CD14-positive monocyte (primary cell): ENCODE results near the gene MPST. TPM values are rescaled to one million over a fixed set of nuclear protein-coding genes. Genes with fewer than 3 reads are reported as not detected.

Source experiments
- DNase-seq, 3 donors: peaks; one replicate each; pipeline ENCODE4 v3.0.0-alpha.2; 2011 to 2022
- H2AFZ ChIP-seq: 2 replicates; pipeline ENCODE4 v1.6.0; 2012; ENCODE audit warnings: mild to moderate bottlenecking, low read depth, low read length, inconsistent platforms; ENCODE audit not compliant: insufficient read depth, poor library complexity, severe bottlenecking
- H3K27ac ChIP-seq, 2 donors: 1 replicate in 1 of 2; 2 replicates in 1 of 2; pipeline ENCODE4 v1.5.1; 2012 to 2013; ENCODE audit warnings: low read length in 2 of 2, control low read depth in 1 of 2, inconsistent platforms in 1 of 2, low read depth in 1 of 2, mild to moderate bottlenecking in 1 of 2
- H3K27me3 ChIP-seq, 2 donors: one replicate each; pipeline versions ENCODE4 v1.6.0 to v1.6.1; 2011 to 2013; ENCODE audit warnings: low read length in 2 of 2; ENCODE audit not compliant: control insufficient read depth in 2 of 2, insufficient read depth in 2 of 2
- H3K36me3 ChIP-seq, 2 donors: replicated peaks in 1 of 2; 1 replicate in 1 of 2; 2 replicates in 1 of 2; pipeline versions ENCODE4 v1.5.1 to v1.6.1; 2012 to 2013; ENCODE audit warnings: low read length in 2 of 2, control low read depth in 1 of 2, inconsistent platforms in 1 of 2, mild to moderate bottlenecking in 1 of 2; ENCODE audit not compliant: insufficient read depth in 2 of 2, control insufficient read depth in 1 of 2
- H3K4me1 ChIP-seq, 2 donors: 1 replicate in 1 of 2; 2 replicates in 1 of 2; pipeline versions ENCODE4 v1.5.1 to v1.6.1; 2012 to 2013; ENCODE audit warnings: low read length in 2 of 2, control low read depth in 1 of 2, inconsistent platforms in 1 of 2, mild to moderate bottlenecking in 1 of 2, moderate library complexity in 1 of 2; ENCODE audit not compliant: insufficient read depth in 2 of 2, control insufficient read depth in 1 of 2
- H3K4me2 ChIP-seq: replicated peaks from 2 replicates; pipeline ENCODE3; 2012; ENCODE audit warnings: low read length, moderate library complexity, mild to moderate bottlenecking; ENCODE audit not compliant: poor library complexity, severe bottlenecking; ENCODE audit errors: extremely low read depth
- H3K4me3 ChIP-seq, 3 experiments: fragments of 200-600 bp in 1 of 3; sonication (generic) in 1 of 3; replicated peaks in 1 of 3; 1 replicate in 2 of 3; 2 replicates in 1 of 3; pipeline ENCODE4 v1.5.1; 2011 to 2013; ENCODE audit warnings: low read length in 3 of 3, mild to moderate bottlenecking in 3 of 3, control low read depth in 2 of 3, low read depth in 2 of 3, inconsistent platforms in 1 of 3, moderate library complexity in 1 of 3
- H3K79me2 ChIP-seq: 2 replicates; pipeline ENCODE4 v1.6.0; 2012; ENCODE audit warnings: mild to moderate bottlenecking, control low read depth, inconsistent platforms, low read length, moderate library complexity; ENCODE audit not compliant: insufficient read depth
- H3K9ac ChIP-seq: 2 replicates; pipeline ENCODE4 v1.6.0; 2017; ENCODE audit warnings: low read length, mild to moderate bottlenecking; ENCODE audit not compliant: insufficient read depth, poor library complexity, severe bottlenecking
- H3K9me3 ChIP-seq, 2 donors: replicated peaks in 1 of 2; 1 replicate in 1 of 2; 2 replicates in 1 of 2; pipeline versions ENCODE4 v1.5.1 to v1.6.1; 2012 to 2013; ENCODE audit warnings: low read length in 2 of 2, control low read depth in 1 of 2; ENCODE audit not compliant: control insufficient read depth in 1 of 2, insufficient read depth in 1 of 2
- H4K20me1 ChIP-seq: 2 replicates; pipeline ENCODE4 v1.6.0; 2012; ENCODE audit warnings: mild to moderate bottlenecking, low read length, control low read depth, moderate library complexity; ENCODE audit not compliant: insufficient read depth
- H3K27ac Mint-ChIP-seq, 7 donors: one replicate each; pipeline ENCODE4 v1.8.0; 2020; ENCODE audit warnings: mild to moderate bottlenecking in 7 of 7, mixed read lengths in 7 of 7, moderate library complexity in 6 of 7, inconsistent platforms in 2 of 7
- H3K27me3 Mint-ChIP-seq, 3 donors: one replicate each; pipeline ENCODE4 v1.8.0; 2021 to 2022; ENCODE audit warnings: low read depth in 3 of 3, mild to moderate bottlenecking in 3 of 3, mixed read lengths in 3 of 3, moderate library complexity in 3 of 3, inconsistent platforms in 1 of 3
- H3K36me3 Mint-ChIP-seq, 2 donors: one replicate each; pipeline ENCODE4 v1.8.0; 2020; ENCODE audit warnings: mixed read lengths in 2 of 2, inconsistent platforms in 1 of 2, mild to moderate bottlenecking in 1 of 2
- H3K4me1 Mint-ChIP-seq: one replicate; pipeline ENCODE4 v1.8.0; 2020; ENCODE audit warnings: mild to moderate bottlenecking, mixed read lengths
- H3K4me3 Mint-ChIP-seq, 2 donors: one replicate each; pipeline ENCODE4 v1.8.0; 2020; ENCODE audit warnings: mild to moderate bottlenecking in 2 of 2, mixed read lengths in 2 of 2, moderate library complexity in 1 of 2
- H3K9me3 Mint-ChIP-seq, 7 donors: one replicate each; pipeline ENCODE4 v1.8.0; 2020 to 2022; ENCODE audit warnings: mixed read lengths in 7 of 7, mild to moderate bottlenecking in 6 of 7, moderate library complexity in 6 of 7, inconsistent platforms in 2 of 7
- WGBS: methylation state at CpG from one replicate; pipeline ENCODE4 v1.1.5; 2013; ENCODE audit warnings: missing lambda C conversion rate; ENCODE audit not compliant: insufficient coverage; 5-methylcytosine and 5-hydroxymethylcytosine counted together
- intact Hi-C, 2 donors: fragments of 100-400 bp; cut with micrococcal nuclease; formaldehyde crosslinking; loops; one replicate each; pipeline versions ENCODE4 v1.15.0 to v1.15.1; 2023
- polyA plus RNA-seq, 3 donors: library from polyadenylated mRNA; depleted of rRNA in 1 of 3; unstranded in 2 of 3; stranded (reverse) in 1 of 3; fragments of 300-500 nt in 2 of 3; fragments of >200 nt in 1 of 3; fragmentation: Illumina TruSeq in 2 of 3; gene quantifications; 1 replicate in 2 of 3; 2 replicates in 1 of 3; pipeline ENCODE4 v1.2.3, GENCODE V29; 2012 to 2021
- TF ChIP-seq, protein P1 (sequence below): fragments of 200-600 bp; IDR thresholded peaks from one replicate; pipeline ENCODE4 v1.8.0; 2022; ENCODE audit warnings: antibody characterized with exemption, mild to moderate bottlenecking

The MPST gene
- polyA plus RNA-seq, 3 donors, result 27.9 to 53.7 (median 51.2) TPM

DNA sequence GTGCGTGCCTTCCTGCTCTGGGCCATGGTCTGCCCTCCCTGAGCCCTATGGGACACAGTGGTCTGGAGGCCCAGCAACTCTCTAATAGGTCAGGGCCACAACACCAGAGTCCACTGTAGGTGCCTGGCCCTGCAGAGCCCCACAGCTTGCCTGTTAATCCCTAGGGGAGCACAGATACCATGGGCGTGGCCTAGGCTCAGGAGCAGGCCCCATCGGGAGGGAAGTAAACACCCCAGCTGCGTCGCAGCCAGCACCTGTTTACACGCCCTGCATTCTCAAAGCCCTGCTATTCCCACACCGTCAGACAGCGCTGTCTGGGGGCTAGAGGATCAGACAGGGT is 34.5 kb downstream of the MPST start:
- peaks cover 28 to 41% of the 10 kb centered on the region in 2 donors for H3K4me1 ChIP-seq
- peaks cover 4% of the 10 kb centered on the region for H4K20me1 ChIP-seq
- Mint-ChIP-seq H3K4me3 (no peak overlapping the region), H3K27me3 (peaks cover 1 to 13% (median 2%) of the 10 kb centered on the region in 3 donors), H3K9me3 (no peaks in the 10 kb centered on the region), H3K4me1 (peaks cover 35% of the 10 kb centered on the region), H3K36me3 (peaks cover 38 to 40% of the 10 kb centered on the region in 2 donors), H3K27ac (no peak overlapping the region)
- no peak overlapping the region for H3K9ac ChIP-seq
- DNase-seq, result no peak
- TF ChIP-seq, protein P1, sequence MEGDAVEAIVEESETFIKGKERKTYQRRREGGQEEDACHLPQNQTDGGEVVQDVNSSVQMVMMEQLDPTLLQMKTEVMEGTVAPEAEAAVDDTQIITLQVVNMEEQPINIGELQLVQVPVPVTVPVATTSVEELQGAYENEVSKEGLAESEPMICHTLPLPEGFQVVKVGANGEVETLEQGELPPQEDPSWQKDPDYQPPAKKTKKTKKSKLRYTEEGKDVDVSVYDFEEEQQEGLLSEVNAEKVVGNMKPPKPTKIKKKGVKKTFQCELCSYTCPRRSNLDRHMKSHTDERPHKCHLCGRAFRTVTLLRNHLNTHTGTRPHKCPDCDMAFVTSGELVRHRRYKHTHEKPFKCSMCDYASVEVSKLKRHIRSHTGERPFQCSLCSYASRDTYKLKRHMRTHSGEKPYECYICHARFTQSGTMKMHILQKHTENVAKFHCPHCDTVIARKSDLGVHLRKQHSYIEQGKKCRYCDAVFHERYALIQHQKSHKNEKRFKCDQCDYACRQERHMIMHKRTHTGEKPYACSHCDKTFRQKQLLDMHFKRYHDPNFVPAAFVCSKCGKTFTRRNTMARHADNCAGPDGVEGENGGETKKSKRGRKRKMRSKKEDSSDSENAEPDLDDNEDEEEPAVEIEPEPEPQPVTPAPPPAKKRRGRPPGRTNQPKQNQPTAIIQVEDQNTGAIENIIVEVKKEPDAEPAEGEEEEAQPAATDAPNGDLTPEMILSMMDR, result no peak
- H2AFZ ChIP-seq, result no peak overlapping the region
- no peaks in the 10 kb centered on the region for H3K9me3 ChIP-seq
- no peak overlapping the region for H3K4me3 ChIP-seq
- intact Hi-C loops, result no loop called here
- H3K27me3 ChIP-seq, result no peaks in the 10 kb centered on the region
- peaks cover 18 to 49% of the 10 kb centered on the region in 2 donors for H3K36me3 ChIP-seq
- no peak overlapping the region for H3K27ac ChIP-seq
- H3K79me2 ChIP-seq, result no peaks in the 10 kb centered on the region
- H3K4me2 ChIP-seq, result no peak overlapping the region
- 95% methylated on average over 7 of the region's 8 CpGs for WGBS

DNA sequence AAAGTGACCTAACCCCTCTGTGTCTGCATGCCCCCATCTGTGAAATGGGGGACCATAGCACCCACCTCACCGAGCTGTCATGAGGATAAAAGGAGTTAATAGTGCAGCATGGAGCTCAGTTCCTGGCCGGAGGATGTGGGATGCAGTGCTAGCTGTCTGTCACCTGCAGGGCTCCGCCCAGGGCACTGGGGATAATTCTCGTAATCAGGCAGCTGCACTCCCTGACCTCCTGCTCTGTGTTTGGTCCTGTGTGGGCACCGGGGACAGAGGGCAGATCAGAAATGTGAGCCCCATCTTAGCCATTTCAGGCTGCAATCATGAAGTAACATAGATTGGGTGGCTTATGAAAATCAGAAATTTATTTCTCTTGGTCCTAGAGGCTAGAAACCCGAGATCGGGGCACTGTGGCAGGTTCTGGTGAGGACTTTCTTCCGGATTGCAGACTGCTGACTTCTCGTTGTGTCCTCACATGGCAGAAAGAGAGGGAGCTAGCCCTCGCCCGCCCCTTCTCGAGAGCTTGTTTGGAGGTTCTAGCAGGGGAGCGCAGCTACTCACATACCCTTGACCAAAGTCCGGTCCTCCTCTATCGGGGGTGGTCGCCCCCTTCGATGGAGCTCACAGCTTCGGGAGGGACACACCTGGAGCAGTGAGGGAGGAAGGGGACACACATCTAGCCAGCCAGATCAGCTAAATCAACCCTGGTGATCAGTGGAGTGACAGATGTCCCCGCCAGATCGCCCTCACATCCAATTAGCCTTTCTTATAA is 35.2 kb downstream of the MPST start:
- H3K9ac ChIP-seq, result no peak overlapping the region
- H3K4me3 ChIP-seq, result no peak overlapping the region
- Mint-ChIP-seq H3K27me3 (peaks cover 1 to 13% (median 2%) of the 10 kb centered on the region in 3 donors), H3K36me3 (peaks cover 43 to 44% of the 10 kb centered on the region in 2 donors), H3K9me3 (no peaks in the 10 kb centered on the region), H3K27ac (no peak overlapping the region), H3K4me3 (no peak overlapping the region), H3K4me1 (peaks cover 35% of the 10 kb centered on the region)
- H3K27me3 ChIP-seq, result no peaks in the 10 kb centered on the region
- no peak overlapping the region for H2AFZ ChIP-seq
- peaks cover 20 to 54% of the 10 kb centered on the region in 2 donors for H3K36me3 ChIP-seq
- H3K79me2 ChIP-seq, result no peaks in the 10 kb centered on the region
- no peak overlapping the region for H3K4me2 ChIP-seq
- H3K27ac ChIP-seq, result no peak overlapping the region
- H4K20me1 ChIP-seq, result peaks cover 4% of the 10 kb centered on the region
- DNase-seq, result no peak
- no peaks in the 10 kb centered on the region for H3K9me3 ChIP-seq
- H3K4me1 ChIP-seq, result peaks cover 27 to 41% of the 10 kb centered on the region in 2 donors
- TF ChIP-seq, protein P1, result no peak
- 95% methylated on average over 10 of the region's 20 CpGs for WGBS
- intact Hi-C loops, result no loop called here
